ENCODE data around the gene RAPH1.
"Not testable (repeated sequence)": the region's sequence is repeated elsewhere in the genome, so short reads cannot be mapped to it uniquely, and the experiment has no call there.

The RAPH1 gene

DNA sequence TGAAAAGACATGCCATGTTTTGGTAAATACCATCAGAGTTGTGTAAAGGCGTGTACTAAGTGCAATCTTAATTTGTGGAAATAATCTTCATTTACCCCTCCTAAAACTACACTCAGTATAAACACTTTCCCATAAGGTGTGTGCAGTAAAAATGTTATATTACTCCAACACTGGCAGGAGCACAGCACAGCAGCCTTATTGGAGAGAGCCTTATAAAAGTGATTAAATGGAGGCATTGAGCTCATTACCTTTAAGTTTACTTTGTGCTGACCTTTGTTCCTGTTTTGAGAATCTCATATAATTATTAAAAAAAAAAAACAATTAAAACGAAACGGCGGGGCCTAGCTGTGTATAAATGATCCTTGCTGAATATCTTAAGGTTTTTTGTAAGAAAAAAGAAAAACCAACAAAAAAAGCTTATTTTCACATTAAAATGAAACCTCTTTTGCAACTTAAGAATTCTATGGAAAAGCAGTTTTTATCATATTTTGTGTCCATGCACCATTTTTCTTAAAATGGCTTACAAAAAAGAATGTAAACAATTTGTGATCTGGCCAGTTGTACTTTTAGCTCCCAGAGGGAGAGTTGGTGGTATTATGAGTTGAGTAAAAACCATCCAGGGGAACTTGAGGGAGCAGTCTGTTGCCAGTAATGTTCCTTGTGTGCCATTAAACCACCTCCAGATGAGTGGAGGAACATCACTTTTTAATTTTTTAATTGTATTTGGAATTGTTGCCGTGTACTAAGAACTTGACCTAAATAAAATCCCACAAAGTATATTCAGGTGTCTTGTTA is 103.5 kb downstream of the RAPH1 start:
- DNase-seq = no peak

DNA sequence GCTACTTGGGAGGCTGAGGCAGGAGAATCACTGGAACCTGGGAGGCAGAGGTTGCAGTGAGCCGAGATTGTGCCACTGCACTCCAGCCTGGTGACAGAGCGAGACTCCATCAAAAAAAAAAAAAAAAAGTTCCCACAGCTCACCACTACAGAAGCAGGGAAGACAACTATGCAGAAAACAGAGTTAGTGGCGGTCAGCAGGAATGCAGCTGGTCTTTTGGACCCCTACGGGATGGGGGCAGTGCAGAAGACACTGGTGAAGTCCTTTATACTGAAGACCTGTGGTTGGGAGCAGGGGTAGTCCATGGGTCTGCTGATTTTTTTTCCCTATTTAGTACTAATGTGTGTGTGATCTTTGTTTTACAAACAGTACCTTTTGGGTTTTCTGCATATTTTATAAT is 105.5 kb downstream of the RAPH1 start:
- DNase-seq = not testable (repeated sequence)

DNA sequence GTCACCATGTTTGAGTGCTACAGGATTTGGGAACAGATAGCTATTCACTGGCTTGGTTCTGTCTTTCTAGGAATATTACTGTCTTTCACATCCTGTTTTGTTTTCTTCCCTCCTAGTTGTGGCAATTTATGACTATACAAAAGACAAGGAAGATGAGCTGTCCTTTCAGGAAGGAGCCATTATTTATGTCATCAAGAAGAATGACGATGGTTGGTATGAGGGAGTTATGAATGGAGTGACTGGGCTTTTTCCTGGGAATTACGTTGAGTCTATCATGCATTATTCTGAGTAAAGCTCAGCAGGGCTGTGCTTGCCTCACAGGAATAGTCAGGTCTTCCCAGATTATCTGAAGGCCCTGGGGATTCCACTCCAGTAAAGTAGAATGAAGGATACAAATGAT is 108.0 kb downstream of the RAPH1 start:
- DNase-seq = no peak

DNA sequence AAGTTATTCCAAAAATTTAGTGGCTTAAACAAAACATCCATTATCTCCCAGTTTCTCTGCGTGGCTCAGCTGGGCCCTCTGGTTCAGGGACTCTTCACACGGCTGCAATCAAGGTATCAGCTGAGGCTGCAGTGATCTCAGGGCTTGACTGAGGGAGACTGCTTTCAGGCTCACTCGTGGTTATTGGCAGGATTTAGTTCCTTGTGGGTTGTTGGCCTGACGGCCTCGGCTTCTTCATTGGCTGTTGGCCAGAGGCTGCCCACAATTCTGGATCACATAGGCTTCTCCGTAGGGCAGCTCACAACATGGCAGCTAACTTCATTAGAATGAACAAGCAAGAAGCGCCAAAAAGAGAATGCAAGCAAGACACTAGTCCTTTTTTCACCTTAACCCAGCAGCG is 116.8 kb downstream of the RAPH1 start:
- DNase-seq = no peak

DNA sequence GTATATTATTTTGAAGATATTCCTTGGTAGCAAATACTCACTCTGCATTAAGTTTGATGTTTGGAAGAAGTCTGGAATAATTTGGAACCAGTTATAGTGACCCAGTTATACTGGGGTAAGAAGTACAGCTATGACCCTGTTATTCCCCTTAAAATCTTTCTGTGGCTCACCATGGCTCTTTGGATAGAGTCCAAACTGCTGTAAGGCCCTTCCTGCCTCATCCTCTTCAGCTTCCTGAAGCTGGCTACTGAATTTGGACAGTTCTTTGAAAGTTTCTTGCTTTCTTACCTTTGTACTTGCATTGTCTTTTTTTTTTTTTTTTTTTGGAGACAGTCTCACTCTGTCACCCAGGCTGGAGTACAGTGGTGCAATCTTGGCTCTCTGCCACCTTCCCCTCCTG is 121.3 kb downstream of the RAPH1 start:
- no peak for DNase-seq

DNA sequence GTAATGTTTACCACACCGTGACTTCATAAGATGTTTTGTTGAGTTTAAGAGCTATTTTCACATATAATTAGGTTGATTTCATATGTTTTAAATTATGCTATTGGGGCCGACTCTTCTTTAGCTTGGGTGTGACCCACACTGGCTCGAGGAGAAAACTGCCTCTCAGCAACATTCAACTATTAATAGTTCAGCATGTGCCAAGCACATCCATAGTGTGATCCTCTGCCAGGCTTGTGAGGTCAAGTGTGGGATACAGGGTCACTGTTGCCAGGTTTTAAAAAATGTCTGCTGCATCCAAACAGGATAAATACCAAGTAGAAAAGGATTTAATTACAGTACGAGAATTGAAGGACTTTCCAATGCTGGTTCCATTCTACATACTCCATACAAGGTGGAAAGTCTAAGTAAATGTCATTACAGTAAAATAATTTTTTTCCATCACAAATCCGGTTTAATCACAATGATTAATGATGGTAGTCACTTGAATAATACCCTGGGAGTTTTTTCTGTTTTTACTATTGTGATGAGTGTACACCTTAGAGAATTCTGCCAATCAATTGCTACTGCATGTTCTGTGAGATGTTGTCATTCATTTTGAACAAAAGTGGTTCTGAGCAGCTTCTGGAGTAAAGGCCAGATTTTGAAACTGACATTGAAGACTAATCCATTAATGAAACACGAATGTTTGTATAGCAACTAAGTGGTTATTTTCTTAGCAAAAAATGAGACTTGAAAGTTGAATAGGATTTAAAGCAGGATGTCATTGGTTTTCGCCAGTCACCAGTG is 122.4 kb downstream of the RAPH1 start:
- no peak for DNase-seq

DNA sequence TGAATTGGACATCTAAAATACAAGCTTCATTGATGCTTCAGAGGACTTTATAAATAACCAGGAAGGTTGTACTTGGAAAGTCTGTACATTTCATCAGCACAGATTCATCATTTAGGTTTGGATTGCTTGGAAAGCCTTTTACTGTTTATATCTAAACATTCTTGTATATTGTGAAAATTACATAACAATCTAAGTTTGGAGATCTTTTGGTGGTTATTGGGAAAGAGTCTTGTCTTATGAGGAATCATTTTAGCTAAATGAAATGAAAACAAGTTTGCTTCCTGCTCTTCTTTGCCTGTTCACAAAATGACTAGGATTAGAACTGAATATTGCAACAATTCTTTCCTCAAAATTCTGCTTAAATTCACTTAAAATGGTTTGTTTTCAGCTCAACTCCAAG is 127.6 kb downstream of the RAPH1 start:
- no peak for DNase-seq

DNA sequence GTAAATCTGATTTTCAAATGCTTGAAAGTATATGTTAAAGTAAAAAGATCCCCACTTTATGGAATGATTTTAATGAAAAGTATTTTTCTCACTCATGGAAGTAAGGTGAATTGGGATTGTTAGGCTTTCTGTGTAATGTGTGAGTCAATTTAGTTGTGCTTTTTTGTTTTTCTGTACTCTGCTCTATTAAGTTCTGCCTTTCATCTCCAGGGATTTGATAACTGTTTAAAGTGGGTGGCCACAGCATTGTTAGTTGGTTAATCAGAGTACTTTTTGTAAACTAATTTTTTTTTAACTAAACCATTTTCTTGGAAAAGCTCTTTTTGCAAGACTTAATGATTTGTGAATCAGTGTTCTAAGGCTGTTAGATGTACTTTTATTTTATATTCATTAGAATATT is 130.1 kb downstream of the RAPH1 start:
- DNase-seq = no peak

DNA sequence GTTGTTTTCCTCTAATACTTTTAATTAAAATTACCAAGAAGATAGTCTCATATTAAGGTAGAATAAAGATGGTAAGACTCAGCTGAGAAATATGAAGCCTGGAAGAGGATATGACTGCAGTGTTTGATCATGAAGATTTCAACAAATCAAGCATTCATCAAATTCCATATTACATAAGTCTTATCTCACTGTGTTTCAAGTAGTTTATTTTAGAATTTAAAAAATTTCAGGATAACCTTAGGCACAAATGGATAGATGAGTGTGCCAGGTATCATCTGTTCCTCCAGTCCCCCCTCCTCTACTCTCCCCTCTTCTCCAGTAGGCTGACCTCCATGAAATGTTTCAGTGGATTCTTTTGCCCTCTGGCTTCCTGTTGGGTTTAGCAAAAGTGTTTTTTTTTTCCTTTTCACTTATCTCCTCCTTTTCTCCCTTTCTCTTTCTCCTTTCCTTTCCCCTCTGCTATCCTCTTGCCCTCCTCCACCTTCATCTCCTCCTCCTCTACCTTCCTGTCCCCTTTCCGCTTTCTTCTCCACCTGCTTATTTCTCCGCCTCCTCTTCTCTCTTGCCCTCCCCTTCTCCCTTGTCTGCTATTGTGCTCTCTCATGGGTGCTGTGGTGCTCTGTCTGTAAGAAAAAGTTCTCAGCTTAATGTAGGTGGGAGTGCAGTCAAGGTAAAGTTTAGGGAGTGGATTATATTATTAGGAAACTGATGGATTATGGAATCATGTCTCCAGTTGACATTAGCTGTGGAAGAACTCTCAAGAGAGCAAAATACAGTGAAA is 134.1 kb downstream of the RAPH1 start:
- DNase-seq = no peak

DNA sequence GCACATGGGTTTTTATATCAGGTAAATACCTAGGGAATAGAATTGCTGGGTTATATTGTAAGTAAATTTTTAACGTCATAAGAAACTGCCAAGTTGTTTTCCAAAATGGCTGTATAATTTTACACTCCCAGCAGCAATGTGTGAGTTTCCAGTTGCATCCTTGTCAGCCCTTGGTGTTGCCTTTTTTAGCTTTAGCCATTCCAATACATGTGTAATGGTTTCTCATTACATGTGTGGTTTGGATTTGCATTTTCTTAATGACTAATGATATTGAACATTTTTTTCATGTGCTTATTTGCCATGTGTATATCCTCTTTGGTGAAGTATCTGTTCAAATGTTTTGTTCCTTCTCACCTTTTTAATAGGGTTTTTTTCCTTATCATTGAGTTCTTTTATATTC is 136.1 kb downstream of the RAPH1 start:
- no peak for DNase-seq

DNA sequence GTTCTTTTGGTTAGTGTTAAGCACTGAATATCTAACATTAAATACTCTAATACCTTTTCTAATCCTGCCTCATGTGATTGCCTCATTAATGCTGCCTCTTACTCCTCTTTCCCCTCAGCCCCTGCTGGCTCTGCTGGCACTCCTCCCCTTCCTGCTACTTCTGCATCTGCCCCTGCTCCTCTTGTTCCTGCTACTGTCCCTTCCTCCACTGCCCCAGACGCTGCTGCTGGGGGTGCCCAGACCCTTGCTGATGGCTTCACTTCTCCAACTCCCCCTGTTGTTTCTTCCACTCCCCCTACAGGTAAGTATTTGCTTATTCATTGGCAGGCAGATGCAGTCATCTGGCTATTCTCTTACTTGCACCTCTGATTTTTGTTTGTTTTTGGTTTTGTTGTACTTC is 138.4 kb downstream of the RAPH1 start:
- no peak for DNase-seq

DNA sequence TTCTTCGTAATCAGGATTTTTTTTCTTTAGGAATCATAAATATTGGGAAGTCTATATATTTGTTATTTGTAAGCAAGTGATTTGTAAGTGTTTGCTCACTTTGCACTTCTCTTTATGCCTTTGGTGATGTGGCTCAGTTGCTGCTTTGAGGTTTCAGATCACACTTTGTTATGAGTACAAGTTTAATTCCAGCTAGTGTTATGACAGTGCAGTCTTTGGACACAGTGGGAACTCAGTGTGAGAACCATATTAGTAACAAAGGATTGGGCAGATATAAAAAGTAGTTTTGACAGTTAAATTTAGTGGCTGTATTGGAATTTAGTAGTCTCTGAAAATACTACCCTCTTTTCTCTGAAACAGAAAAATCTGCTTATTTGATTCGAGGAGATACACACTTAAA is 139.2 kb downstream of the RAPH1 start:
- DNase-seq = no peak

DNA sequence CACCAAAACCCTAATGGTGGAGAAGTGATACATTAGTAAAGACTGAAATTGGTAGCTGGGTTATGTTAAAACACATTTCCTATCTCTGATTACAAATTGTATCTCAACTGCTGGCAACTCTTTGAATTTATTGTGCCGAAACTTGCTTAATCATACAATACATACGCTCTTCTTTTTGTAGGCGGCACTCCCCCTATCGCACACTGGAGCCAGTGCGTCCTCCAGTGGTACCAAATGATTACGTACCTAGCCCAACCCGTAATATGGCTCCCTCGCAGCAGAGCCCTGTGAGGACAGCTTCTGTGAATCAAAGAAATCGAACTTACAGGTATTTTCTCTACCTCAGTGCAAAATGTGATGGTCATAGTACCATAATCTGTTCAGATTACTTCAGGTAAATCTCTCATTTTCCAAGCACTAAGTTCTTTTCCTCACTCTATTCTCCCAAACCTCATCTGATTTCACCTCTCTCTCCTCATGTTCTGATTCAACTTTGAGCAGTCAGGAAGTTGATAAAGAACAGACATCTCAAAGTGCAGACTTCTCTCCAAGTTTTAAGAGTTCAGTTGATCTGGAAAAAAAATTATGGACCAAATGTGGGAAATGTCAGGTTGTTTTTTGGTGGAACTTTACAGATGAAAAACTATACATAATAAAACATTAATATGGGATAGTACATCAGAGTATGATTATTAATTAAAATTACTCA is 140.4 kb downstream of the RAPH1 start:
- no peak for DNase-seq

DNA sequence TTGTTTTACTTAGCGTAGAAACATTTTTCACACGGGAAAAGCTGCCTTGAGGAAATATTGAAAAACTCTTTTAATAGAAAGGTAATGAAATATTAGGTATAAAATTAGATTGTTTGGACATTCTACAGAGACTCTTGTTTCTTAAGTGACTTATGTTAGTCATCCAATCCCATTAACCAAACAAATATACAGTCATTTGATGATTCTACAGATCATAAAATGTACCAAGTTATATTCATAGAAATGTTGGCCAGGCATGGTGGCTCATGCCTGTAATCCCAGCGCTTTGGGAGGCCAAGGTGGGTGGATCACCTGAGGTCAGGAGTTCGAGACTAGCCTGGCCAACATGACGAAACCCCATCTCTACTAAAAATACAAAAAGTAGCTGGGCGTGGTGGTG is 146.9 kb downstream of the RAPH1 start:
- DNase-seq = not testable (repeated sequence)

DNA sequence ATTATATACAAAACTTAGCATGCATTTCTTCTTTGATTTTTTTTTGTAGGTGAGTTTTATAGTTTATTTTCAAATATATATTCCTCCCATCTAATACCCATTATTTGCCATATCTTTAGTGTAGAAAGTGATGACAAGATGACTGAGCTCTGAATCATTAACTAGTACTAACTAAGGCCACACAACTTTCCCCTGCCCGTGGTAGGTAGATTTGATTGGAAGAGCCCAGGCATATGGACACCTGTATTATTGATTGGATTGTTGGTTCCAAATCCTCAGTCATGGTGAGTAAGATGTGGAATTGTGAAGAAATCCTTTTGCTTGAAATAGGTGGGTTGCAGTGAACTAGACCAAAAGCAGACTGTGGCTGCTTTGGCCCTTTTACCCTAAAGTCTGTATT is 152.1 kb downstream of the RAPH1 start:
- no peak for DNase-seq

DNA sequence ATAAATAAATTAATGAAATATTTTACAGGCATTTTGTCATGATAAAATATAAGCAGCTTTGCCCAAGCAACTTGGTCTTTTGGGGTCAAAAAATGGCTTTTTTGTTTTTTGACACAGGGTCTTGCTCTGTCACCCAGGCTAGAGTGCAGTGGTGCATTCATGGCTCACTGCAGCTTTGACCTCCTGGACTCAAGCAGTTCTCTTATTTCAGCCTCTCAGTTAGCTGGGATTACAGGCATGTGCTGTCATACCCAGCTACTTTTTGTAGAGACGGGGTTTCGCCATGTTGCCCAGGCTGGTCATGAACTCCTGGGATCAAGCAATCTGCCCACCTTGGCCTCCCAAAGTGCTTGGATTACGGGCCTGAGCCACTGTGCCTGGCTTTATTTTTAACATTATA is 155.9 kb downstream of the RAPH1 start:
- DNase-seq = no peak

DNA sequence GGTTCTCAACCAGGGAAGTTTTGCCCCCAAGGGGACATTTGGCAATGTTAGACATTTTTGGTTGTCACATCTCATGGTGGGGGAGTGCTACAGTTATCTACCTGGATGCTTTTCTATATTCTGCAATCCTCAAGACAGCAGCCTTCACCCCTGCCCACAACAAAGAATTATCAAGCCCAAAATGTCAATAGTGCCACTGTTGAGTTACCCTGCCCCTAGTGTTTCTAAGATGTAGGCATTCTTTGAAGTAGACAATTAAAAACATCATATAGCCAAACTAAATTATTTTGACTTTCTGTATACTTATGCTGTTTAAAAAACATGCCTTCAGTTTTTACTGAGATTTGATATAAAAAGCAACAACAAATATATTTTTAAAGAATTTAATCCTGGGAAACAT is 158.9 kb downstream of the RAPH1 start:
- no peak for DNase-seq

DNA sequence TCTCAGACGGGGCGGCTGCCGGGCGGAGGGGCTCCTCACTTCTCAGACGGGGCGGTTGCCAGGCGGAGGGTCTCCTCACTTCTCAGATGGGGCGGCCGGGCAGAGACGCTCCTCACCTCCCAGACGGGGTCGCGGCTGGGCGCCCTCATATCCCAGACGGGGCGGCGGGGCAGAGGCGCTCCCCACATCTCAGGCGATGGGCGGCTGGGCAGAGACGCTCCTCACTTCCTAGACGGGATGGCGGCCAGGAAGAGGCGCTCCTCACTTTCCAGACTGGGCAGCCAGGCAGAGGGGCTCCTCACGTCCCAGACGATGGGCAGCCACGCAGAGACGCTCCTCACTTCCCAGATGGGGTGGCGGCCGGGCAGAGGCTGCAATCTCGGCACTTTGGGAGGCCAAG is 162.4 kb downstream of the RAPH1 start:
- not testable (repeated sequence) for DNase-seq

DNA sequence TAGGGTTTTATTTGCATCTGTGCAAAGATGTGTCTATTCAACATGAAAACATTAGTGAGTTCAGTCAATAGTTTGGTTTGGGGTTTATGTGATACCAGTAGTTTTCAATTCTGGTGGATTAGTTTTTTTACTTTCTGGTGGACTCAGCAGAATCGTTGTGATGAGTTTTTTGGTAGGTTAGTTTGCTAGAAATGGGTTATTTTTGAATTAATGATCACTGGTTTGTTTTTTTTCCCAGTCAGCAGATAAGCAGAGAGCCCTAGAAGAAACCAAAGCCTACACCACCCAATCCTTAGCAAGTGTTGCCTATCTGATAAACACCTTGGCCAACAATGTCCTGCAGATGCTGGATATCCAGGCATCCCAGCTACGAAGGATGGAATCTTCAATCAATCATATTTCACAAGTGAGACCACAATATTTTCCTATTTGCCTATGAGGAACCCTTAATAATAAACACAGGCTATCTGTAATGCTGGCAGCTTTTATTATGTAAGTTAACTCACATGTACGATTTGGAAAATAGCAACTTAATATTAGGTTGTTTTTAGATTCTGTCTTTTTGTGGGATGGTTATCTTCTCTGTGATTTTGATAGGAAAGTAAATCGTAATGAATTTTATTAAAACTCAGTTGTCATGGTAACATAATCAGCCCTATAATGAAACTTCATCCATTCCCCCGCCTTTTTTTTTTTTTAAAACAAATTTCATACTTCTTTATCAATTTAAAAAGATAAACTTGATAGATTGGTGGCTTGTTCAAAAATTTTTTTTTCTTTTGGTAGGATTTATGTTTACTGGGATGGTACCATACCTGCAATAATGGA is 168.2 kb downstream of the RAPH1 start:
- no peak for DNase-seq

DNA sequence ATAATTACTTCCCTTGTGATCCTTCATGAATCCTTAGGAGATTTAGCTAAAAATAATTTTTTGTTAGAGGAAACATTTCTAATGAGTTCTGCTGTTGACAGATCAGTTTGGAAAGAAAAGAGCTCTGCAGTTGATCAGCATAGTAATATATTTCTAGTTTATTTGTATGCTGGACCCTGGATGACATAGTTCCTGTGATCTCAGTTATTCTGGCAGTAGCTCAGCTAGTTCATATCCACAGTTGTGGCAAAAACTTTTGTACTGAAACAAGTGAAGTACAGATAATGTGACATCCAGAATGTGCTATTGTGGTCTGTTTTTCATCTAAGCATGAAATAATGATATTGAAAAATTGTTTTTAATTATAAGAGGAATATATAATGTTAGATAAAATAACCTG is 173.2 kb downstream of the RAPH1 start:
- DNase-seq = no peak

DNA sequence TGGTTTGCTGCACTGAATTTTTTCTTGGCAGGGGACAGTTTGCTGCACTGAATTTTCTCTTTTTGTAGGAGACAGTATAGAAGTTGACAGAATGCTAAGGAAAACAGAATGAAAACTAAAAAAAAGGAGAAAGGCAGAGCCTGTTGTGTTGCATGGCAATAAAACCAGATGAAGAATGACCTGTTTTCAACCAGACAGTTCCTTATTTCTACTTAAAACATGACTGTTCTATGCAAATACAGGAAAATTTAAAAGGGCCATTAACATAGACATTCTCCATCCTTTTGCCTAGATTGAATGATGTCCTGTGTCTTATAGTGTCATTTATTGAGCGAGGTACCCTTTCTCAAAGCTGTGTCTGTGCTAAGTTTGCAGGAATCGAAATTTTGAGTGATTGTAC is 173.6 kb downstream of the RAPH1 start:
- DNase-seq = no peak

DNA sequence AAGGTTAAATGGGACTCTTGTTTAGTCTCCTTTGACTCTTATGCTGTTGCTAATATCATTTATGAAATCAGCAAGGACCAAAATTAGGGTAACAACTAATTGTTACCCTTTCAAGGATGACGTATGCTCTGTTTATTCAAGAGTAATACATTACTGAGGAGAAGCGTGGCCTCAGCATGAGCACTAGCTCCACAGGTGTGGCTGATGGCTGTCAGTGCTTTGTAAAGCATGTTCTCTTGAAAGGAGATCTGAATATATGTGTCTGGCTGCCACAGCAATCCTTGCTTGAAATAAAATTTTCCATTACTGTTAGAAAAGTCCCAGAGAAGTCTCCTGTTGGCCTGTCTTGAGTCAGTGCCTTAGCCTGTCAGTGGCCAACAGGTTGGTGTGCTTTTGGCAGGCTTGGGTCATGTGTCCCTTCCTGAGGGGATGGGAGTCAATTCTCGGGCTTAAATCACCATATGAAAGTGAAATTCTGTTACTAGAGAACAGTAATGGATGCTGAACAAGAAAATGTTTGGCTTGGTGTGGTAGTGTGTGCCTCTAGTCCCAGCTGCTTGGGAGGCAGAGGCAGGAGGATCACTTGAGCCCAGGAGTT is 174.2 kb downstream of the RAPH1 start:
- no peak for DNase-seq

All from NCI-H1930 (cell line).